CD4-positive, alpha-beta T cell (primary cell): ENCODE data around the gene TUBGCP6. TPM values are rescaled to one million over a fixed set of nuclear protein-coding genes. Genes with fewer than 3 reads are reported as not detected.

ENCODE experiments used
- ATAC-seq: fragments of 200-7000 bp; cut with Tn5 transposase; one replicate; pipeline ENCODE4 v1.10.0; 2022; ENCODE audit warnings: mild to moderate bottlenecking; ENCODE audit not compliant: poor library complexity
- CTCF ChIA-PET: fragments of 350-600 bp; sonication (Branson Sonifier 250); formaldehyde crosslinking; loops from one replicate; lab custom pipeline; 2021; ENCODE audit warnings: antibody characterized with exemption, inconsistent platforms; lab: Charles Lee
- POLR2A ChIA-PET: fragments of 350-600 bp; sonication (Branson Sonifier 250); formaldehyde crosslinking; loops from one replicate; lab custom pipeline; 2021; ENCODE audit warnings: antibody characterized with exemption, inconsistent platforms; lab: Charles Lee
- DNase-seq, 14 experiments: peaks; one replicate each; pipeline ENCODE4 v3.0.0-alpha.2; 2013 to 2020; ENCODE audit warnings: mixed read lengths in 2 of 14
- H3K27ac ChIP-seq, 2 donors: one replicate each; pipeline versions ENCODE4 v1.5.1 to v1.7.0; 2013; ENCODE audit warnings: low read length in 2 of 2, low read depth in 1 of 2, mild to moderate bottlenecking in 1 of 2
- H3K27me3 ChIP-seq, 2 experiments: 1 replicate in 1 of 2; 2 replicates in 1 of 2; pipeline versions ENCODE4 v1.6.1 to v1.7.0; 2013; ENCODE audit warnings: low read length in 2 of 2, control low read depth in 1 of 2, mild to moderate bottlenecking in 1 of 2, moderate library complexity in 1 of 2; ENCODE audit not compliant: insufficient read depth in 2 of 2, control insufficient read depth in 1 of 2
- H3K36me3 ChIP-seq: one replicate; pipeline ENCODE4 v1.6.1; 2013; ENCODE audit warnings: low read length, control low read depth; ENCODE audit not compliant: insufficient read depth
- H3K4me1 ChIP-seq: one replicate; pipeline ENCODE4 v1.6.1; 2013; ENCODE audit warnings: low read length, control low read depth; ENCODE audit not compliant: insufficient read depth
- H3K4me3 ChIP-seq: one replicate; pipeline ENCODE4 v1.5.1; 2013; ENCODE audit warnings: mild to moderate bottlenecking, low read length, moderate library complexity
- H3K9me3 ChIP-seq, 2 experiments: 1 replicate in 1 of 2; 2 replicates in 1 of 2; pipeline versions ENCODE4 v1.6.1 to v1.7.0; 2013; ENCODE audit warnings: low read length in 2 of 2, mild to moderate bottlenecking in 2 of 2, control low read depth in 1 of 2, moderate library complexity in 1 of 2; ENCODE audit not compliant: control insufficient read depth in 1 of 2, insufficient read depth in 1 of 2
- H3K27ac Mint-ChIP-seq: one replicate; pipeline ENCODE4 v1.8.0; 2020; ENCODE audit warnings: mixed read lengths
- H3K27me3 Mint-ChIP-seq: one replicate; pipeline ENCODE4 v1.8.0; 2021; ENCODE audit warnings: mixed read lengths
- H3K36me3 Mint-ChIP-seq: one replicate; pipeline ENCODE4 v1.8.0; 2021; ENCODE audit warnings: low read depth, mixed read lengths
- H3K4me1 Mint-ChIP-seq: one replicate; pipeline ENCODE4 v1.8.0; 2021; ENCODE audit warnings: low read depth, mixed read lengths
- H3K4me3 Mint-ChIP-seq: one replicate; pipeline ENCODE4 v1.8.0; 2020; ENCODE audit warnings: mild to moderate bottlenecking, mixed read lengths
- H3K9me3 Mint-ChIP-seq: one replicate; pipeline ENCODE4 v1.8.0; 2020; ENCODE audit warnings: mixed read lengths
- intact Hi-C, 2 experiments: fragments of 100-400 bp; cut with DNase I in 1 of 2; cut with micrococcal nuclease in 1 of 2; formaldehyde crosslinking; loops; one replicate each; pipeline versions ENCODE4 v1.15.1 to v1.9.0; 2023 to 2025; cut with DNase I, micrococcal nuclease
- total RNA-seq, 174 experiments: library from RNA in 2 of 174; stranded (reverse) in 2 of 174; gene quantifications; one replicate each; pipeline ENCODE4 v1.2.3 and lab custom pipeline; 2021 to 2026
- TF ChIP-seq, protein P1 (sequence below): fragments of 200-600 bp; IDR thresholded peaks from one replicate; pipeline ENCODE4 v1.8.0; 2022; ENCODE audit warnings: antibody characterized with exemption, mild to moderate bottlenecking

The TUBGCP6 gene
- total RNA-seq, 2 experiments from 2014 or later: 124 to 126 TPM

DNA sequence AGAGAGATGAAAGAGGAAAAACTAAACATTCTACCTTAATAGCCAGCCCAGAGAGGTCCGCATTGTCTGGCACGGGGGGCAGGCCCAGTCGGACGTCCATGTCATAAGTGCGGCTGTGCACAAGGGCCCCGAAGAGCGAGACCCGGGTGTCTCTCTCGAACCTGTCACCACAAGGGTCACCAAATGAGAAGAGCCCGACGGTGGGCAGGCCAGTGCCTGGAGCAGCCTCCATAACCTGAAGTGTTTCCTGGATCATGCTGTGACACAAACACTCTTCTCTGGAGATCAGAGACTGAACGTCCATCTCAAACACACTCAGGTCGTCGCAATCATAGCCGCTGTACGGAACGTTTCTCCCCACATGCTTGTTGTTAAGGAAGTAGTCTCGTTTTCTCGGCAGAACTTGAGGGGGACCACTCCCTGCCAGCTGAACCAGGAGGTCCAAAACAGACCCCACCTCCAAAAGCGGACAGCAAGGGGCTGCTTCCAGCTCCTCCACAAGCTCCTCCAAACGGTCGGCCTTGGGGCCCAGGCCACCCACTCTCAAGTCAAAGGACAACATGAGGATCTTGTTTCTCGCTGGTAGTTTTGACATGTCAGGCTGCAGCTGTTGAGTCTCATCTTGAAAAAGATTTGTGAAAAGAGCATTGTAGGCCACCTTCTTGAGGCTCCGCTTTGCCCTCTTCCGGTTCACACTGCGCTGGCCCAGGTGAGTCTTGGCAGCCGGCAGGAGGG lies 971 bp downstream of the TUBGCP6 start:
- no peaks in the 10 kb centered on the region for H3K9me3 ChIP-seq
- intact Hi-C loops: loop anchor here in 1 of 2 experiments (5.0 kb wide), 1 partner anchor 57 kb away; the partner anchor contains the start of gene TRABD
- peak overlapping the region; percentile 100 for H3K4me3 ChIP-seq
- ATAC-seq (no peak), DNase-seq (peak in 1 of 14 experiments; percentile 37)
- no peaks in the 10 kb centered on the region for H3K9me3 Mint-ChIP-seq
- H3K4me1 ChIP-seq: peaks cover 86% of the 10 kb centered on the region
- peaks cover 43% of the 10 kb centered on the region for H3K36me3 ChIP-seq
- peak overlapping the region; percentile 98 for H3K27ac ChIP-seq
- no peaks in the 10 kb centered on the region for H3K27me3 ChIP-seq
- H3K36me3 Mint-ChIP-seq: peaks cover 46% of the 10 kb centered on the region
- H3K27ac Mint-ChIP-seq: peak overlapping the region; percentile 89
- TF ChIP-seq, protein P1, sequence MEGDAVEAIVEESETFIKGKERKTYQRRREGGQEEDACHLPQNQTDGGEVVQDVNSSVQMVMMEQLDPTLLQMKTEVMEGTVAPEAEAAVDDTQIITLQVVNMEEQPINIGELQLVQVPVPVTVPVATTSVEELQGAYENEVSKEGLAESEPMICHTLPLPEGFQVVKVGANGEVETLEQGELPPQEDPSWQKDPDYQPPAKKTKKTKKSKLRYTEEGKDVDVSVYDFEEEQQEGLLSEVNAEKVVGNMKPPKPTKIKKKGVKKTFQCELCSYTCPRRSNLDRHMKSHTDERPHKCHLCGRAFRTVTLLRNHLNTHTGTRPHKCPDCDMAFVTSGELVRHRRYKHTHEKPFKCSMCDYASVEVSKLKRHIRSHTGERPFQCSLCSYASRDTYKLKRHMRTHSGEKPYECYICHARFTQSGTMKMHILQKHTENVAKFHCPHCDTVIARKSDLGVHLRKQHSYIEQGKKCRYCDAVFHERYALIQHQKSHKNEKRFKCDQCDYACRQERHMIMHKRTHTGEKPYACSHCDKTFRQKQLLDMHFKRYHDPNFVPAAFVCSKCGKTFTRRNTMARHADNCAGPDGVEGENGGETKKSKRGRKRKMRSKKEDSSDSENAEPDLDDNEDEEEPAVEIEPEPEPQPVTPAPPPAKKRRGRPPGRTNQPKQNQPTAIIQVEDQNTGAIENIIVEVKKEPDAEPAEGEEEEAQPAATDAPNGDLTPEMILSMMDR: no peak
- peak overlapping the region; percentile 99 for H3K4me3 Mint-ChIP-seq
- POLR2A ChIA-PET: interaction anchor here (0.7 to 3.8 kb wide), 11 partner anchors 33 to 377 kb away, joined by 3 to 31 read pairs (median 6); partner anchors contain the start of genes DENND6B and SCO2
- CTCF ChIA-PET: interaction anchor here (1.4 to 3.1 kb wide), 4 partner anchors 33 to 319 kb away, joined by 3 to 16 read pairs (median 4); partner anchors contain the start of genes SCO2 and SYCE3
- peaks cover 47% of the 10 kb centered on the region for H3K4me1 Mint-ChIP-seq
- no peaks in the 10 kb centered on the region for H3K27me3 Mint-ChIP-seq

DNA sequence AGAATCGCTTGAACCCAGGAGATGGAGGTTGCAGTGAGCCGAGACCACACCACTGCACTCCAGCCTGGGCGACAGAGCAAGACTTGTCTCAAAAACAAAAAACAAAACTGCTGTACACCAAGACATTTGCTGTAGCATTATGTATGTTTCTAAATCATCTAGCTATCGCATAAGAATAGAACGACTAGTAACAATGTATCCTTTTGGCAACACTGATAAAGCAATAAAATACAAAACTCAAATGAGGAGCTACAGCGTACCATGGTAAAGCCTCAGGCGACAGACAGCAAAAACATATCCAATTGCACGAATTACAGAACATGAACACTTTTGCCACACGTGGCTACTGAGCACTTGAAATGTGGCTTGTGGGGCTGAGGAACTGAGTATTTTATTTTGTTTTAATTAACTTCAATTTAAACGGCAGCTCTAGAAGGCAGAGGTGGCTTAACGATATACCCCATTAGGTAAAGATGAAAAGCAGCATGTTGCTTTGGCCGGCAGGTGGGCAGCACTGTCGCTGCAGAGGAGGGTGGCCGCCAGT lies 2.3 kb downstream of the TUBGCP6 start:
- DNase-seq (no peak), ATAC-seq (no peak)
- Histone ChIP-seq H3K4me1 (peaks cover 72% of the 10 kb centered on the region), H3K4me3 (peak overlapping the region; percentile 100), H3K36me3 (peaks cover 35% of the 10 kb centered on the region), H3K9me3 (no peaks in the 10 kb centered on the region), H3K27ac (no peak overlapping the region), H3K27me3 (no peaks in the 10 kb centered on the region)
- Mint-ChIP-seq H3K27me3 (no peaks in the 10 kb centered on the region), H3K36me3 (peaks cover 48% of the 10 kb centered on the region), H3K27ac (peak overlapping the region; percentile 63), H3K4me1 (peaks cover 41% of the 10 kb centered on the region), H3K9me3 (no peaks in the 10 kb centered on the region), H3K4me3 (peak overlapping the region; percentile 99)
- POLR2A ChIA-PET: interaction anchor here (1.0 to 3.8 kb wide), 4 partner anchors 9 to 379 kb away, joined by 3 to 14 read pairs (median 4); partner anchors contain the start of genes HDAC10 and SCO2
- intact Hi-C loops: loop anchor here in 1 of 2 experiments (5.0 kb wide), 1 partner anchor 55 kb away; the partner anchor contains the start of gene TRABD
- TF ChIP-seq, protein P1: no peak
- CTCF ChIA-PET: interaction anchor here (1.1 to 2.0 kb wide), 4 partner anchors 25 to 283 kb away, joined by 3 to 9 read pairs (median 4); partner anchors contain the start of gene SCO2

DNA sequence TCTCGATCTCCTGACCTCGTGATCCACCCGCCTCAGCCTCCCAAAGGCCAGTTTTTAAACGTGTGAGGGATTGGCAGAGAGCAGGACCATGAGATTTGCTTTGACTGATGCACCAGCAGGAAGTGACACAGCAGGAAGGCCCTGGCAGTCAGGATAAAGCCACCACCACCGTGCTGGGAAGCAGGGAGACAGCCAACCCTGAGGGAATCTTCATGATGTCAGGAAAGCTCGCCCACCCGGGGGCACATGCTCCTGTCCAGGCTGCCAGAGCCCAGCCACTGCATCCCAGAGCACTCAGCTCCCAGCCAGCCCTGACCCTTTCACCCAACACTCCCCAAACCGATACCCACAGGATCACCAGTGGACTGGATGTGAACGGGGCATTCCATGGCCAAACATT lies 6.1 kb downstream of the TUBGCP6 start:
- Histone ChIP-seq H3K27me3 (no peaks in the 10 kb centered on the region), H3K4me3 (no peak overlapping the region), H3K36me3 (peaks cover 33% of the 10 kb centered on the region), H3K9me3 (no peaks in the 10 kb centered on the region), H3K4me1 (peaks cover 46% of the 10 kb centered on the region), H3K27ac (no peak overlapping the region)
- H3K27ac Mint-ChIP-seq: no peak overlapping the region
- no peaks in the 10 kb centered on the region for H3K9me3 Mint-ChIP-seq
- H3K36me3 Mint-ChIP-seq: peaks cover 50% of the 10 kb centered on the region
- TF ChIP-seq, protein P1: no peak
- ATAC-seq (no peak), DNase-seq (no peak)
- intact Hi-C loops: no loop called here
- POLR2A ChIA-PET: no interaction called here
- no peak overlapping the region for H3K4me3 Mint-ChIP-seq
- no peaks in the 10 kb centered on the region for H3K27me3 Mint-ChIP-seq
- H3K4me1 Mint-ChIP-seq: peaks cover 31% of the 10 kb centered on the region
- CTCF ChIA-PET: no interaction called here
